NB4 (cell line): Measurements from ENCODE around the gene OPRD1.

ENCODE experiments used
- DNase-seq: peaks from one replicate; pipeline ENCODE4 v3.0.0; 2010; ENCODE audit warnings: low read depth
- H3K4me3 ChIP-seq: one replicate; pipeline ENCODE4 v1.5.1; 2011; ENCODE audit warnings: mild to moderate bottlenecking, low read depth, low read length, moderate library complexity
- CTCF ChIP-seq: IDR thresholded peaks from one replicate; pipeline ENCODE4 v1.5.1; 2012; ENCODE audit warnings: low read depth, low read length
- MAX ChIP-seq: IDR thresholded peaks from 2 replicates; pipeline ENCODE4 v1.6.1; 2011; ENCODE audit warnings: low read depth, low read length
- MYC ChIP-seq: IDR thresholded peaks from 2 replicates; pipeline ENCODE4 v1.6.1; 2011; ENCODE audit warnings: low read depth, low read length
- POLR2A ChIP-seq: IDR thresholded peaks from 2 replicates; pipeline ENCODE4 v1.6.1; 2011; ENCODE audit warnings: mild to moderate bottlenecking; ENCODE audit not compliant: insufficient read length; ENCODE audit errors: extremely low read depth

The OPRD1 gene

GRCh38 chr1:28860332-28861073 is 48.5 kb downstream of the OPRD1 start:
- no peak for DNase-seq
- no peak for TF ChIP-seq CTCF
- no peak for TF ChIP-seq POLR2A
- TF ChIP-seq MYC, result no peak
- TF ChIP-seq MAX, result no peak
- H3K4me3 ChIP-seq, result no peak overlapping the region

- no peak for DNase-seq
- TF ChIP-seq CTCF, result no peak
- no peak for TF ChIP-seq MYC
- no peak for TF ChIP-seq MAX
- no peak for TF ChIP-seq POLR2A
- no peak overlapping the region for H3K4me3 ChIP-seq
These were observed 50.8 kb downstream of the OPRD1 start for GRCh38 chr1:28862571-28863403.

- TF ChIP-seq MYC, result no peak
- TF ChIP-seq CTCF, result no peak
- TF ChIP-seq POLR2A, result no peak
- TF ChIP-seq MAX, result no peak
- no peak overlapping the region for H3K4me3 ChIP-seq
- DNase-seq, result no peak
These were observed 52.7 kb downstream of the OPRD1 start for GRCh38 chr1:28864695-28865094.

GRCh38 chr1:28865997-28866650 is 54.2 kb downstream of the OPRD1 start:
- peak; percentile 39 for DNase-seq
- no peak overlapping the region for H3K4me3 ChIP-seq
- no peak for TF ChIP-seq POLR2A
- TF ChIP-seq MAX, result peak; percentile 59; the same call in 1 of the 2 replicates

GRCh38 chr1:28867850-28868249 is 55.9 kb downstream of the OPRD1 start:
- TF ChIP-seq MAX (no peak), MYC (no peak), CTCF (no peak), POLR2A (no peak)
- H3K4me3 ChIP-seq, result no peak overlapping the region
- no peak for DNase-seq

- DNase-seq, result no peak
- no peak for TF ChIP-seq CTCF
- no peak for TF ChIP-seq MAX
- no peak for TF ChIP-seq MYC
- no peak for TF ChIP-seq POLR2A
- no peak overlapping the region for H3K4me3 ChIP-seq
These were observed 58.0 kb downstream of the OPRD1 start for GRCh38 chr1:28869952-28870351.
